ENCODE measurements around the gene BDKRB2.

DNA sequence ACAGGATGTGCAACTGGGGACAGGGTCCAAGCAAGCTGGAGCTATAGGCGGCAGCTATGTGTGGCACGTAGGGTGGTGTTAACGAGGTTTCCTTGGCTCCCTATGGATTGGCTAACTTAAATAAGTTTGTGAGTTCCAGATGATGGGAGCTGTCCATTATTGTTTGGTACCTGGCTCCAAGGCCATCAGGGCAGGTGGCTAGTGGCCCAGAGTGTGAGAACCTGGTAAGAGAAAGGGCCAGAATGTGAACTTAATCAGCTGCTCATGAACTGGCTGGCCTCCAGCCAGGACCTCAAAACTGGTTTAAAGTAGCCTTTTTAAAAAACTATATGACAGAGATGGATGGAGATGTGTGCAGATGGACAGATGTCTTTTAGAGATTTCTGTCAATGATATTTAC is 1.5 kb upstream of the BDKRB2 start:
- TF ChIP-seq EZH2 (IDR thresholded peaks at IDR 0.05; ENCODE audit: low read depth, unreplicated experiment) (no peak), POLR2AphosphoS5 (IDR thresholded peaks at IDR 0.05; ENCODE audit: low read depth) (no peak), CREB1 (CRISPR knock-in tag; IDR thresholded peaks at IDR 0.05; ENCODE audit: low read depth) (no peak)
- TF ChIP-seq, protein P1, sequence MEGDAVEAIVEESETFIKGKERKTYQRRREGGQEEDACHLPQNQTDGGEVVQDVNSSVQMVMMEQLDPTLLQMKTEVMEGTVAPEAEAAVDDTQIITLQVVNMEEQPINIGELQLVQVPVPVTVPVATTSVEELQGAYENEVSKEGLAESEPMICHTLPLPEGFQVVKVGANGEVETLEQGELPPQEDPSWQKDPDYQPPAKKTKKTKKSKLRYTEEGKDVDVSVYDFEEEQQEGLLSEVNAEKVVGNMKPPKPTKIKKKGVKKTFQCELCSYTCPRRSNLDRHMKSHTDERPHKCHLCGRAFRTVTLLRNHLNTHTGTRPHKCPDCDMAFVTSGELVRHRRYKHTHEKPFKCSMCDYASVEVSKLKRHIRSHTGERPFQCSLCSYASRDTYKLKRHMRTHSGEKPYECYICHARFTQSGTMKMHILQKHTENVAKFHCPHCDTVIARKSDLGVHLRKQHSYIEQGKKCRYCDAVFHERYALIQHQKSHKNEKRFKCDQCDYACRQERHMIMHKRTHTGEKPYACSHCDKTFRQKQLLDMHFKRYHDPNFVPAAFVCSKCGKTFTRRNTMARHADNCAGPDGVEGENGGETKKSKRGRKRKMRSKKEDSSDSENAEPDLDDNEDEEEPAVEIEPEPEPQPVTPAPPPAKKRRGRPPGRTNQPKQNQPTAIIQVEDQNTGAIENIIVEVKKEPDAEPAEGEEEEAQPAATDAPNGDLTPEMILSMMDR (conservative IDR thresholded peaks at IDR 0.05; ENCODE audit: low read depth in 2 of 2) = no peak
- TF ChIP-seq, protein P2, sequence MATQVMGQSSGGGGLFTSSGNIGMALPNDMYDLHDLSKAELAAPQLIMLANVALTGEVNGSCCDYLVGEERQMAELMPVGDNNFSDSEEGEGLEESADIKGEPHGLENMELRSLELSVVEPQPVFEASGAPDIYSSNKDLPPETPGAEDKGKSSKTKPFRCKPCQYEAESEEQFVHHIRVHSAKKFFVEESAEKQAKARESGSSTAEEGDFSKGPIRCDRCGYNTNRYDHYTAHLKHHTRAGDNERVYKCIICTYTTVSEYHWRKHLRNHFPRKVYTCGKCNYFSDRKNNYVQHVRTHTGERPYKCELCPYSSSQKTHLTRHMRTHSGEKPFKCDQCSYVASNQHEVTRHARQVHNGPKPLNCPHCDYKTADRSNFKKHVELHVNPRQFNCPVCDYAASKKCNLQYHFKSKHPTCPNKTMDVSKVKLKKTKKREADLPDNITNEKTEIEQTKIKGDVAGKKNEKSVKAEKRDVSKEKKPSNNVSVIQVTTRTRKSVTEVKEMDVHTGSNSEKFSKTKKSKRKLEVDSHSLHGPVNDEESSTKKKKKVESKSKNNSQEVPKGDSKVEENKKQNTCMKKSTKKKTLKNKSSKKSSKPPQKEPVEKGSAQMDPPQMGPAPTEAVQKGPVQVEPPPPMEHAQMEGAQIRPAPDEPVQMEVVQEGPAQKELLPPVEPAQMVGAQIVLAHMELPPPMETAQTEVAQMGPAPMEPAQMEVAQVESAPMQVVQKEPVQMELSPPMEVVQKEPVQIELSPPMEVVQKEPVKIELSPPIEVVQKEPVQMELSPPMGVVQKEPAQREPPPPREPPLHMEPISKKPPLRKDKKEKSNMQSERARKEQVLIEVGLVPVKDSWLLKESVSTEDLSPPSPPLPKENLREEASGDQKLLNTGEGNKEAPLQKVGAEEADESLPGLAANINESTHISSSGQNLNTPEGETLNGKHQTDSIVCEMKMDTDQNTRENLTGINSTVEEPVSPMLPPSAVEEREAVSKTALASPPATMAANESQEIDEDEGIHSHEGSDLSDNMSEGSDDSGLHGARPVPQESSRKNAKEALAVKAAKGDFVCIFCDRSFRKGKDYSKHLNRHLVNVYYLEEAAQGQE (IDR thresholded peaks at IDR 0.05; ENCODE audit: unreplicated experiment) = no peak

Measured in GM23338 (cell line).